H7 (cell line): Measurements from ENCODE around the gene TEX2. TPM values are rescaled to one million over a fixed set of nuclear protein-coding genes. Genes with fewer than 3 reads are reported as not detected.
"Not testable (repeated sequence)": the region's sequence is repeated elsewhere in the genome, so short reads cannot be mapped to it uniquely, and the experiment has no call there.

Source experiments
- DNase-seq: peaks from one replicate; pipeline ENCODE4 v3.0.0; 2012
- H3K27me3 ChIP-seq: 2 replicates; pipeline ENCODE4 v1.6.0; 2011; ENCODE audit warnings: mild to moderate bottlenecking, low read length; ENCODE audit not compliant: control insufficient read depth, insufficient read depth
- H3K36me3 ChIP-seq: replicated peaks from 2 replicates; pipeline ENCODE4 v1.5.1; 2011; ENCODE audit warnings: low read length; ENCODE audit not compliant: control insufficient read depth, insufficient read depth
- H3K4me3 ChIP-seq: 2 replicates; pipeline ENCODE4 v1.5.1; 2011; ENCODE audit warnings: low read depth, mild to moderate bottlenecking, control low read depth, low read length, moderate library complexity; ENCODE audit not compliant: insufficient read depth
- total RNA-seq: library from RNA; depleted of rRNA; stranded (reverse); fragments of >200 nt; shearing (Covaris generic); gene quantifications from 2 replicates; pipeline ENCODE4 v1.2.3, GENCODE V29; 2014

Gene TEX2
- total RNA-seq, 1 experiment from 2014 or later, result 4.7 TPM

GRCh38 chr17:64236827-64237403, 26.1 kb downstream of the TEX2 start:
- Histone ChIP-seq H3K4me3 (no peak overlapping the region), H3K36me3 (no peaks in the 10 kb centered on the region), H3K27me3 (no peaks in the 10 kb centered on the region)
- DNase-seq, result peak; percentile 59

GRCh38 chr17:64234961-64235360, 28.1 kb downstream of the TEX2 start:
- H3K4me3 ChIP-seq, result no peak overlapping the region
- H3K36me3 ChIP-seq, result no peaks in the 10 kb centered on the region
- H3K27me3 ChIP-seq, result no peaks in the 10 kb centered on the region
- no peak for DNase-seq

DNA sequence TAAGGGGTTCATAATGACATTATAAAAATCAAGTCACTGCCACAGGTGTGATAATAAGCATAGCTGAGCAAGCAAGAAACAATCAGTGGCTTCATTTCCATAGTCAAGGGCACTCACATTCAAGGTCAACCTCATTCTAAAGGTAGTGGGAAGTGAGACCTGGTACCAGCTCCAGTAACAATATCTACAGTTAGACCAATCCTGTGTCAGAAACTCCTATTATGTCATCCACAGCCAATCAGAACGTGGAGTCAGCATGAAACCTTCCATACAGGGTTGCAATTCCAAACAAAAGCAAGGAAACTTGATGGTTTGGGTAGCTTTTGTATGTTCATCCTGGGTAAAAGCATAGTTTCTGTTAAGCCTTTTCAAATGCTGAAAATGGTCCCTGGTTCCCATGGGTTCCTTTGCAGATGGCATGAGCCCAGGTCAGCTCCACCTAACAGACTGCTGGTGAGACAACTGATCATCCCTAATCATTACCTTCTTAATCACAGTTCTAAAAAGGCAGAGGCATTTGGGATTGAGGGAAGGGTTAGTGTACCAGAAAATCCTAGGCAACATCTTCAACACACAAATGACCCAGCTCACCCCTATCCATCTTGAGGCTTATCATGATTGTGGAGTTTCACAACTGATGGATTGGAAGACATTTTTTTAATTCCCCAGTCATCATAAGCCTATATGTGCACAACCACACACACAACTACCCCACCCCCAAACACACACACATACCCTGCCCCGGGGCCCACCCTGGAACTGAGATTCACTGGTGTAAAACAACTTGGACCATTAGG, 30.4 kb downstream of the TEX2 start:
- Histone ChIP-seq H3K36me3 (no peaks in the 10 kb centered on the region), H3K27me3 (no peaks in the 10 kb centered on the region), H3K4me3 (no peak overlapping the region)
- DNase-seq, result no peak

- Histone ChIP-seq H3K27me3 (no peaks in the 10 kb centered on the region), H3K4me3 (no peak overlapping the region), H3K36me3 (no peaks in the 10 kb centered on the region)
- no peak for DNase-seq
These were observed 31.4 kb downstream of the TEX2 start for GRCh38 chr17:64231567-64232141.

- no peaks in the 10 kb centered on the region for H3K27me3 ChIP-seq
- DNase-seq, result no peak
- H3K36me3 ChIP-seq, result no peaks in the 10 kb centered on the region
- no peak overlapping the region for H3K4me3 ChIP-seq
These were observed 32.2 kb downstream of the TEX2 start for GRCh38 chr17:64230791-64231408.

GRCh38 chr17:64229815-64230728, 33.0 kb downstream of the TEX2 start:
- no peaks in the 10 kb centered on the region for H3K36me3 ChIP-seq
- DNase-seq, result no peak
- H3K4me3 ChIP-seq, result no peak overlapping the region
- H3K27me3 ChIP-seq, result no peaks in the 10 kb centered on the region

DNA sequence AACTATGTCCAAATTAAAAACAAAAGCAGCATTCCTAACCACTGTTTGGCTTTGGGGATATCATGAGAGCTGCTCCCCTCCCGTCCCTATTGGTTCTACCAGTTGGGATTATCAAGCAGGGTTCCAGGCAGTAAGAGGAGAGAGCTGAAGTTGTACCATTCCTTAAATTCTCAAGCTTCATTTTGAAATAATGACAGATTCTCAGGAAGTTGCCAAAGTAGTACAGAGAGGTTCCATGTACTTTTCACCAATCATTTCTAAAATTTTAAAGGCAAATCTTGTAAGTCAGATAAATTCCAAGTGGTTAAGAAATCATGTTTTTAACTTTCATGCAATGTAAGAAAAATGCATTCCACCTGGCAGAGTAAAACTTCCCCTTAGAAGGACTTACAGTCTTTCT, 36.9 kb downstream of the TEX2 start:
- no peaks in the 10 kb centered on the region for H3K27me3 ChIP-seq

DNA sequence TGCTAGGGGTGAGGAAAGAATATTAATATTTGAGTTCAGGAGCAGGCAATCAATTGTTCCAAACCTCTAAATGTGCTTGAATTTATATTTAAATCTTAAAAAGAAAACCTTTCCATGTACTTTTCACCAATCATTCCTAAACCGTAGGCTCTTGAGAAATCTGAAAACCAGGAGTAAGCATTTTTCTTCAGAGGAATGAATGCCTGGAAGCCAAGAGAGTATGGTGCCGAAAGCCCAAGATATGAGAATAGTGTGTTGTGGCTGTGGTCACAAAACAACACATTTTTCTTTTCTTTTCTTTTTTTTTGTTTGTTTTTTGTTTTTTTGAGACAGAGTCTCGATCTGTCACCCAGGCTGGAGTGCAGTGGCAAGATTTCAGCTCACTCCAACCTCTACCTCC, 37.6 kb downstream of the TEX2 start:
- no peak for DNase-seq
- H3K36me3 ChIP-seq, result no peaks in the 10 kb centered on the region
- H3K27me3 ChIP-seq, result no peaks in the 10 kb centered on the region
- H3K4me3 ChIP-seq, result no peak overlapping the region

More for the DNA sequence above, 36.9 kb downstream of the TEX2 start:
- no peak overlapping the region for H3K4me3 ChIP-seq
- H3K36me3 ChIP-seq, result no peaks in the 10 kb centered on the region
- no peak for DNase-seq

DNA sequence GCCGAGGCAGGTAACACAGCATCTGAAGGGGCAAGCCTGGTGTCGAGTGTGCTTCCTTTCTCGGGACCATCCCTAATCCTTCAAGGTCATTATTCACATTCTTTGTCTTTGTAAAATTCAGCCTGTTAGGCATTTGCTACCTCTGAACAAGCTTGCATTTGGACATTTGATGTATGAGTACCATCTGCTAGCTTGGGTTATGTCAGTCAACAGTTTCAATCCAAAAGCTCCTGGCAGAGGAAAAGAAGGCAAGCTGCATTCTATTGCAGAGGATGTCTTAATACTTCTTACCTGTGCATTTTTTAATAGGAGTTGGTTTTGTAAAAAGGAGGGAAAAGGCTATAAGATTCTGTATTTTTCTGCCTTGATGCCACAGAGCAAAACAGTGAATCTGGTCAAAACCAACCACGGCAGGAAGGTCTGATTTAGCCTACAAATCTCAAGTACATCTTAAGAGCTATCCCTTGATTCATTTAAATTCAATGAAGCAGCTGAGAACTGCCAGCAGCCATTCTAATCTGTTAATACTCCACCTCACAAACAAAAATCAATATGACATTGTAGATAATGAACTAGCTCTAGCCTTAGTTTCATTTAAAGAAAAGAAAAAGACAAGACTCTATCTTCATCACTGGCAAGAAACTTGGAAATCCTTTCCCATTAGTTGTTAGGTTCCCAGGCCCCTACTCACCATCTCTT, 39.0 kb downstream of the TEX2 start:
- no peaks in the 10 kb centered on the region for H3K36me3 ChIP-seq
- no peak for DNase-seq
- no peaks in the 10 kb centered on the region for H3K27me3 ChIP-seq
- no peak overlapping the region for H3K4me3 ChIP-seq

DNA sequence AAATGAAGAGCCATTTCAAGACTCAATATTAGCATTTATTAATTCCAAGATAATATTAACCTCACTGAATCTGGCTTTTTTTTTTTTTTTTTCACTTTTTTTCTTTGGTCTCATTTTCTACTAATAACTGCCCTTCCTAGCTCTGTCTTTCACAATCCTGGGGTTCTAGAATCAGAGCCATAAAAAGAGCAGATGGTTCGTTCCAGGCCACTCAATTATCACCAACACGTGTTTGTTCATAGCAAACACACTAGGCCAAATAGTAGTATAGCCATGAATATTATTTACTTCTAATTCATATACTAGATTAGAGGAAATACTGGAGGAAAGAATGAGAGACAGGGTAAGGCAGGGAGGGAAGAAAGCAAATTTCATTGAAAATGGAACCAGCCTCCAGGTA, 39.8 kb downstream of the TEX2 start:
- Histone ChIP-seq H3K27me3 (no peaks in the 10 kb centered on the region), H3K36me3 (no peaks in the 10 kb centered on the region), H3K4me3 (no peak overlapping the region)
- DNase-seq, result no peak

DNA sequence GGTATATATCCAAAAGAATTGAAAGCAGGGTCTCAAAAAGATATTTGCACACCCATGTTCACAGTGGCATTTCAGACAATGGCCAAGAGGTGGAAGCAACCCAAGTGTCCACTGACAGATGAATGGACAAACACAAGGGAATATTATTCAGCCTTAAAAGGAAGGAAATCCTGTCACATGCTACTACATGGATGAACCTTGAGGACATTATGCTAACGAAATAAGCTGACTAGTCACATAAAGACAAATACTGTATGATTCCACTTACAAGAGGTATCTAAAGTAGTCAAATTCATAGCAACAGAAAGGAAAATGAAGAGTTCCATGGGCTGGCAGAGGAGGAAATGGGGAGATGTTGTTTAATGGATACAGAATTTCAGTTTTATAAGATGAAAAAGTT, 41.4 kb downstream of the TEX2 start:
- Histone ChIP-seq H3K27me3 (no peaks in the 10 kb centered on the region), H3K36me3 (no peaks in the 10 kb centered on the region), H3K4me3 (no peak overlapping the region)
- no peak for DNase-seq

- DNase-seq, H3K27me3 ChIP-seq, H3K36me3 ChIP-seq, H3K4me3 ChIP-seq: not testable (repeated sequence)
These were observed 42.5 kb downstream of the TEX2 start for GRCh38 chr17:64220604-64221003.

DNA sequence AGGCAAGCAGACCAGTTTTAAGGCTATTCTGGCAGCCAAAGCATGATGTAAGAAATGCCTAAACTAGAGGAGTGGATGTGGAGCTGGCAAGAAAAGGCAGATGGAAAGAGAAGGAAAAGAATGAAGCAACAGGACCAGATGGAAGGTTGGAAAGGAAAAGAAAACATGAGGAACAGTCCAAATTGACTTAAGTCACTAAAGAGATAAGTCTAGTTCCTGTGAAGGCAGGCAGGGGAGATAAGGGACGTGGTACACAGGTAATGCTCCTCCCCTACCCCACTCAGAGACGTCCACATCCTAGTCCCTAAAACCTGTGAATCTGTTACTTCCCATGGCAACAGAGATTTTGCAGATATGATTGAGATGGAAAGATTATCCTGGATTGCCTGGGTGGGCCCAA, 43.5 kb downstream of the TEX2 start:
- DNase-seq, result no peak
- Histone ChIP-seq H3K27me3 (no peaks in the 10 kb centered on the region), H3K4me3 (no peak overlapping the region), H3K36me3 (no peaks in the 10 kb centered on the region)

GRCh38 chr17:64218066-64218465, 45.0 kb downstream of the TEX2 start:
- H3K4me3 ChIP-seq, result no peak overlapping the region

More at GRCh38 chr17:64218066-64218465, 45.0 kb downstream of the TEX2 start:
- no peak for DNase-seq
- no peaks in the 10 kb centered on the region for H3K36me3 ChIP-seq
- no peaks in the 10 kb centered on the region for H3K27me3 ChIP-seq
